ENCODE data around the gene SPRTN. TPM values are rescaled to one million over a fixed set of nuclear protein-coding genes. Genes with fewer than 3 reads are reported as not detected.

SPRTN gene
- total and polyA plus RNA-seq, 2 of the 8 experiments (the other 6 are each of a cell fraction or from before 2014, with no cell fraction given): 6.6 to 15.1 TPM

DNA sequence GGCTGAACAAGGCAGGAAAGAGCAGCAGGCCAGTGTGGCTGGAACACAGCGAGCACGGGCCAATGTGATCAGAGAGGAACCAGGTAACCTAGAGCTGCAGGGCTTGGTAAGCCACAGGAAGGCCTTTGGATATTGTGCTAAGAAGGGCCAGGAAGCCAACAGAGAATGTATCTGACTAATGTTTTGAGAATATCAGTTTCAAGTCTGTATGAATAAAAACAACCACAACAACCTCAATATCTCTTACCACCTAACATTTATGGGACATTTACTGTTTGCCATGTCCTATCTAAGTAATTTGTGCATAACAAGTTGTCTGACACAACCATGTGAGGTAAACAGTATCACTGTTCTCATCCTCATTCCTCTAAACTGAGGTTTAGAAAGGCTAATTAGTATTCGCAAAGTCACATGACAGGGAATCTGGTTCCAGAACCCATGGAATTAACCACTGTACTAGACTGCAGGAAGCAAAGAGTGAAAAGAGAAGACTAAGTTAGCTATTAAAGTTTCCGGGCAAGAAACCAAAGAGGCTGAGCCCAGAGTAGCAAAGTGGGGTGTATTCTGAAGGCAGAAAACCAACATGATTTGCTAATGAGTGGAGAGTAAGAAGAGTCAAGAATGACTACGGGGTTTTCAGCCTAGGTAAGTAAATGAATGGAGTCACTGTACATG, 38.9 kb downstream of the SPRTN start (continued):
- TF ChIP-seq, protein P1, sequence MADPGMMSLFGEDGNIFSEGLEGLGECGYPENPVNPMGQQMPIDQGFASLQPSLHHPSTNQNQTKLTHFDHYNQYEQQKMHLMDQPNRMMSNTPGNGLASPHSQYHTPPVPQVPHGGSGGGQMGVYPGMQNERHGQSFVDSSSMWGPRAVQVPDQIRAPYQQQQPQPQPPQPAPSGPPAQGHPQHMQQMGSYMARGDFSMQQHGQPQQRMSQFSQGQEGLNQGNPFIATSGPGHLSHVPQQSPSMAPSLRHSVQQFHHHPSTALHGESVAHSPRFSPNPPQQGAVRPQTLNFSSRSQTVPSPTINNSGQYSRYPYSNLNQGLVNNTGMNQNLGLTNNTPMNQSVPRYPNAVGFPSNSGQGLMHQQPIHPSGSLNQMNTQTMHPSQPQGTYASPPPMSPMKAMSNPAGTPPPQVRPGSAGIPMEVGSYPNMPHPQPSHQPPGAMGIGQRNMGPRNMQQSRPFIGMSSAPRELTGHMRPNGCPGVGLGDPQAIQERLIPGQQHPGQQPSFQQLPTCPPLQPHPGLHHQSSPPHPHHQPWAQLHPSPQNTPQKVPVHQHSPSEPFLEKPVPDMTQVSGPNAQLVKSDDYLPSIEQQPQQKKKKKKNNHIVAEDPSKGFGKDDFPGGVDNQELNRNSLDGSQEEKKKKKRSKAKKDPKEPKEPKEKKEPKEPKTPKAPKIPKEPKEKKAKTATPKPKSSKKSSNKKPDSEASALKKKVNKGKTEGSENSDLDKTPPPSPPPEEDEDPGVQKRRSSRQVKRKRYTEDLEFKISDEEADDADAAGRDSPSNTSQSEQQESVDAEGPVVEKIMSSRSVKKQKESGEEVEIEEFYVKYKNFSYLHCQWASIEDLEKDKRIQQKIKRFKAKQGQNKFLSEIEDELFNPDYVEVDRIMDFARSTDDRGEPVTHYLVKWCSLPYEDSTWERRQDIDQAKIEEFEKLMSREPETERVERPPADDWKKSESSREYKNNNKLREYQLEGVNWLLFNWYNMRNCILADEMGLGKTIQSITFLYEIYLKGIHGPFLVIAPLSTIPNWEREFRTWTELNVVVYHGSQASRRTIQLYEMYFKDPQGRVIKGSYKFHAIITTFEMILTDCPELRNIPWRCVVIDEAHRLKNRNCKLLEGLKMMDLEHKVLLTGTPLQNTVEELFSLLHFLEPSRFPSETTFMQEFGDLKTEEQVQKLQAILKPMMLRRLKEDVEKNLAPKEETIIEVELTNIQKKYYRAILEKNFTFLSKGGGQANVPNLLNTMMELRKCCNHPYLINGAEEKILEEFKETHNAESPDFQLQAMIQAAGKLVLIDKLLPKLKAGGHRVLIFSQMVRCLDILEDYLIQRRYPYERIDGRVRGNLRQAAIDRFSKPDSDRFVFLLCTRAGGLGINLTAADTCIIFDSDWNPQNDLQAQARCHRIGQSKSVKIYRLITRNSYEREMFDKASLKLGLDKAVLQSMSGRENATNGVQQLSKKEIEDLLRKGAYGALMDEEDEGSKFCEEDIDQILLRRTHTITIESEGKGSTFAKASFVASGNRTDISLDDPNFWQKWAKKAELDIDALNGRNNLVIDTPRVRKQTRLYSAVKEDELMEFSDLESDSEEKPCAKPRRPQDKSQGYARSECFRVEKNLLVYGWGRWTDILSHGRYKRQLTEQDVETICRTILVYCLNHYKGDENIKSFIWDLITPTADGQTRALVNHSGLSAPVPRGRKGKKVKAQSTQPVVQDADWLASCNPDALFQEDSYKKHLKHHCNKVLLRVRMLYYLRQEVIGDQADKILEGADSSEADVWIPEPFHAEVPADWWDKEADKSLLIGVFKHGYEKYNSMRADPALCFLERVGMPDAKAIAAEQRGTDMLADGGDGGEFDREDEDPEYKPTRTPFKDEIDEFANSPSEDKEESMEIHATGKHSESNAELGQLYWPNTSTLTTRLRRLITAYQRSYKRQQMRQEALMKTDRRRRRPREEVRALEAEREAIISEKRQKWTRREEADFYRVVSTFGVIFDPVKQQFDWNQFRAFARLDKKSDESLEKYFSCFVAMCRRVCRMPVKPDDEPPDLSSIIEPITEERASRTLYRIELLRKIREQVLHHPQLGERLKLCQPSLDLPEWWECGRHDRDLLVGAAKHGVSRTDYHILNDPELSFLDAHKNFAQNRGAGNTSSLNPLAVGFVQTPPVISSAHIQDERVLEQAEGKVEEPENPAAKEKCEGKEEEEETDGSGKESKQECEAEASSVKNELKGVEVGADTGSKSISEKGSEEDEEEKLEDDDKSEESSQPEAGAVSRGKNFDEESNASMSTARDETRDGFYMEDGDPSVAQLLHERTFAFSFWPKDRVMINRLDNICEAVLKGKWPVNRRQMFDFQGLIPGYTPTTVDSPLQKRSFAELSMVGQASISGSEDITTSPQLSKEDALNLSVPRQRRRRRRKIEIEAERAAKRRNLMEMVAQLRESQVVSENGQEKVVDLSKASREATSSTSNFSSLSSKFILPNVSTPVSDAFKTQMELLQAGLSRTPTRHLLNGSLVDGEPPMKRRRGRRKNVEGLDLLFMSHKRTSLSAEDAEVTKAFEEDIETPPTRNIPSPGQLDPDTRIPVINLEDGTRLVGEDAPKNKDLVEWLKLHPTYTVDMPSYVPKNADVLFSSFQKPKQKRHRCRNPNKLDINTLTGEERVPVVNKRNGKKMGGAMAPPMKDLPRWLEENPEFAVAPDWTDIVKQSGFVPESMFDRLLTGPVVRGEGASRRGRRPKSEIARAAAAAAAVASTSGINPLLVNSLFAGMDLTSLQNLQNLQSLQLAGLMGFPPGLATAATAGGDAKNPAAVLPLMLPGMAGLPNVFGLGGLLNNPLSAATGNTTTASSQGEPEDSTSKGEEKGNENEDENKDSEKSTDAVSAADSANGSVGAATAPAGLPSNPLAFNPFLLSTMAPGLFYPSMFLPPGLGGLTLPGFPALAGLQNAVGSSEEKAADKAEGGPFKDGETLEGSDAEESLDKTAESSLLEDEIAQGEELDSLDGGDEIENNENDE (IDR thresholded peaks at IDR 0.05; ENCODE audit: insufficient replicate concordance, low read length): no peak
